SK-N-SH (cell line): ENCODE measurements around the gene UNC93A. TPM values are rescaled to one million over a fixed set of nuclear protein-coding genes. Genes with fewer than 3 reads are reported as not detected.

ENCODE experiments used
- CTCF ChIA-PET: fragments of 300-600, 350-600 bp; formaldehyde crosslinking; extraction: SDS; loops from one replicate; lab custom pipeline; 2021; lab: Yijun Ruan, JAX
- POLR2A ChIA-PET: fragments of 350-600 bp; sonication (Branson Sonifier 250); formaldehyde crosslinking; extraction: SDS; loops from one replicate; lab custom pipeline; 2020; ENCODE audit warnings: antibody characterized with exemption, inconsistent platforms; lab: Yijun Ruan, JAX
- DNase-seq: peaks from one replicate; pipeline ENCODE4 v3.0.0; 2012
- H2AFZ ChIP-seq: fragments of 200-600 bp; sonication (generic); 2 replicates; pipeline ENCODE4 v1.8.1; 2016; ENCODE audit warnings: antibody characterized with exemption, mild to moderate bottlenecking, low read depth
- H3F3A ChIP-seq: fragments of 200-600 bp; sonication (generic); replicated peaks from 2 replicates; pipeline ENCODE3; 2016; ENCODE audit warnings: antibody characterized with exemption, mild to moderate bottlenecking; ENCODE audit not compliant: insufficient read depth
- H3K27ac ChIP-seq, 2 experiments: fragments of 200-500 bp in 1 of 2; fragments of 200-600 bp in 1 of 2; sonication (Bioruptor generic) in 1 of 2; sonication (generic), shearing (Covaris generic) in 1 of 2; 2 replicates each; pipeline versions ENCODE4 v1.5.1 to v1.6.1; 2014 to 2016; ENCODE audit warnings: low read depth in 2 of 2, inconsistent platforms in 1 of 2, low read length in 1 of 2, mild to moderate bottlenecking in 1 of 2, mixed read lengths in 1 of 2
- H3K27me3 ChIP-seq: fragments of 200-600 bp; sonication (generic), shearing (Covaris generic); 2 replicates; pipeline ENCODE4 v1.6.1; 2016; ENCODE audit warnings: mixed run types; ENCODE audit not compliant: insufficient read depth
- H3K36me3 ChIP-seq, 2 experiments: fragments of 200-500 bp in 1 of 2; fragments of 200-600 bp in 1 of 2; sonication (Bioruptor generic) in 1 of 2; sonication (generic) in 1 of 2; replicated peaks in 1 of 2; 2 replicates each; pipeline versions ENCODE3 to v1.5.1; 2014 to 2016; ENCODE audit warnings: low read length in 1 of 2, mild to moderate bottlenecking in 1 of 2; ENCODE audit not compliant: insufficient read depth in 2 of 2, control insufficient read depth in 1 of 2
- H3K4me1 ChIP-seq, 2 experiments: fragments of 200-500 bp in 1 of 2; fragments of 200-600 bp in 1 of 2; sonication (Bioruptor generic) in 1 of 2; sonication (generic), shearing (Covaris generic) in 1 of 2; 2 replicates each; pipeline versions ENCODE4 v1.5.1 to v1.6.1; 2014 to 2016; ENCODE audit warnings: low read depth in 1 of 2, low read length in 1 of 2, mixed run types in 1 of 2; ENCODE audit not compliant: insufficient read depth in 2 of 2, control insufficient read depth in 1 of 2
- H3K4me2 ChIP-seq: fragments of 200-600 bp; sonication (generic), shearing (Covaris generic); 2 replicates; pipeline ENCODE4 v1.6.1; 2017; ENCODE audit warnings: mixed run types
- H3K4me3 ChIP-seq, 2 experiments: fragments of 200-500 bp in 1 of 2; fragments of 200-600 bp in 1 of 2; sonication (Bioruptor generic) in 1 of 2; sonication (generic), shearing (Covaris generic) in 1 of 2; 2 replicates each; pipeline versions ENCODE4 v1.5.1 to v1.8.1; 2014 to 2016; ENCODE audit warnings: low read depth in 2 of 2, inconsistent platforms in 1 of 2, low read length in 1 of 2, mild to moderate bottlenecking in 1 of 2, mixed read lengths in 1 of 2, moderate library complexity in 1 of 2
- H3K79me2 ChIP-seq: fragments of 200-600 bp; sonication (generic); 2 replicates; pipeline ENCODE4 v1.8.1; 2017; ENCODE audit warnings: mild to moderate bottlenecking; ENCODE audit not compliant: insufficient read depth
- H3K9ac ChIP-seq: fragments of 200-600 bp; sonication (generic); 2 replicates; pipeline ENCODE4 v1.6.1; 2017; ENCODE audit warnings: mixed run types
- H3K9me2 ChIP-seq: fragments of 200-600 bp; sonication (generic); 2 replicates; pipeline ENCODE4 v1.6.1; 2017; ENCODE audit warnings: mixed run types
- H3K9me3 ChIP-seq: fragments of 200-600 bp; sonication (generic); 2 replicates; pipeline ENCODE4 v1.6.1; 2017; ENCODE audit warnings: mixed run types, mild to moderate bottlenecking, moderate library complexity
- H4K20me1 ChIP-seq: fragments of 200-600 bp; sonication (generic); 2 replicates; pipeline ENCODE4 v1.6.1; 2017; ENCODE audit warnings: mild to moderate bottlenecking, mixed run types; ENCODE audit not compliant: insufficient read depth
- ELF1 ChIP-seq: IDR thresholded peaks from 2 replicates; pipeline ENCODE4 v1.4.0; 2012
- EP300 ChIP-seq, 2 experiments: IDR thresholded peaks; 2 replicates each; pipeline versions ENCODE4 v1.4.0 to v1.6.1; 2012; ENCODE audit warnings: borderline replicate concordance in 1 of 2, low read depth in 1 of 2, low read length in 1 of 2
- FOSL2 ChIP-seq: IDR thresholded peaks from 2 replicates; pipeline ENCODE4 v1.4.0; 2012; ENCODE audit warnings: low read depth, mild to moderate bottlenecking, moderate library complexity, borderline replicate concordance
- GATA2 ChIP-seq: sonication (generic); formaldehyde crosslinking; IDR thresholded peaks from 2 replicates; pipeline ENCODE4 v1.5.0; 2020; ENCODE audit warnings: mild to moderate bottlenecking, missing genetic modification reagents
- IRF3 ChIP-seq: fragments of 150-350 bp; IDR thresholded peaks from 2 replicates; pipeline ENCODE4 v1.6.1; 2016; ENCODE audit warnings: mild to moderate bottlenecking, low read depth, low read length
- JUND ChIP-seq: IDR thresholded peaks from 2 replicates; pipeline ENCODE4 v1.4.0; 2012
- MEF2A ChIP-seq: IDR thresholded peaks from 2 replicates; pipeline ENCODE4 v1.4.0; 2012; ENCODE audit warnings: low read depth, borderline replicate concordance
- MXI1 ChIP-seq: IDR thresholded peaks from 2 replicates; pipeline ENCODE4 v1.6.1; 2012; ENCODE audit warnings: mild to moderate bottlenecking, low read depth, low read length, improper control_type of control experiment
- NRF1 ChIP-seq: IDR thresholded peaks from 2 replicates; pipeline ENCODE4 v1.6.1; 2012; ENCODE audit warnings: low read depth, mild to moderate bottlenecking, low read length
- PBX3 ChIP-seq: IDR thresholded peaks from 2 replicates; pipeline ENCODE4; 2012
- POLR2AphosphoS5 ChIP-seq: IDR thresholded peaks from 2 replicates; pipeline ENCODE4 v1.6.1; 2012; ENCODE audit warnings: low read depth, low read length
- RAD21 ChIP-seq: IDR thresholded peaks from 2 replicates; pipeline ENCODE4 v1.6.1; 2012; ENCODE audit warnings: mild to moderate bottlenecking, low read length
- RCOR1 ChIP-seq: fragments of 150-350 bp; IDR thresholded peaks from 2 replicates; pipeline ENCODE4 v1.6.1; 2017; ENCODE audit warnings: antibody characterized with exemption, low read length
- REST ChIP-seq: IDR thresholded peaks from 2 replicates; pipeline ENCODE4 v1.6.1; 2012; ENCODE audit warnings: mild to moderate bottlenecking, low read depth, low read length, moderate library complexity
- RXRA ChIP-seq: IDR thresholded peaks from 2 replicates; pipeline ENCODE4 v1.4.0; 2012; ENCODE audit warnings: low read depth, mild to moderate bottlenecking, borderline replicate concordance
- SIN3A ChIP-seq: IDR thresholded peaks from 2 replicates; pipeline ENCODE4 v1.6.1; 2012; ENCODE audit warnings: low read depth, mild to moderate bottlenecking, low read length, moderate library complexity, borderline replicate concordance
- TAF1 ChIP-seq: IDR thresholded peaks from 2 replicates; pipeline ENCODE4 v1.6.1; 2012; ENCODE audit warnings: low read depth, mild to moderate bottlenecking, low read length, moderate library complexity, borderline replicate concordance
- TCF12 ChIP-seq: IDR thresholded peaks from 2 replicates; pipeline ENCODE4 v1.4.0; 2012
- WGBS: methylation state at CpG from one replicate; pipeline ENCODE4 v1.1.6; 2017; ENCODE audit warnings: low lambda C conversion rate; 5-methylcytosine and 5-hydroxymethylcytosine counted together
- polyA plus RNA-seq, 3 experiments: library from polyadenylated mRNA; depleted of rRNA; stranded (reverse); fragments of >200 nt; gene quantifications; 2 replicates each; pipeline ENCODE4 v1.2.3, GENCODE V29; 2012

The UNC93A gene
- polyA plus RNA-seq, 1 of the 3 experiments (the other 2 are of a cell fraction), result not detected

GRCh38 chr6:167272696-167273379, 18.3 kb upstream of the UNC93A start:
- Histone ChIP-seq H2AFZ (no peak overlapping the region), H3K4me2 (no peak overlapping the region), H3K4me3 (no peak overlapping the region), H3K36me3 (no peaks in the 10 kb centered on the region), H3K9me2 (no peaks in the 10 kb centered on the region), H3K27ac (no peak overlapping the region), H3K27me3 (no peaks in the 10 kb centered on the region), H3K4me1 (peaks cover 0 to 5% of the 10 kb centered on the region in 2 experiments; a peak in 1 of 4 replicates), H3F3A (no peaks in the 10 kb centered on the region), H4K20me1 (no peaks in the 10 kb centered on the region), H3K9me3 (no peaks in the 10 kb centered on the region), H3K9ac (no peak overlapping the region), H3K79me2 (no peaks in the 10 kb centered on the region)
- CTCF ChIA-PET, result no interaction called here
- POLR2A ChIA-PET, result no interaction called here
- TF ChIP-seq TAF1, result no peak
- 41% methylated on average over 11 of the region's 11 CpGs for WGBS
- DNase-seq, result no peak

GRCh38 chr6:167274270-167274669, 16.8 kb upstream of the UNC93A start:
- no peak for DNase-seq
- Histone ChIP-seq H3F3A (no peaks in the 10 kb centered on the region), H4K20me1 (no peaks in the 10 kb centered on the region), H3K4me1 (peaks cover 0 to 11% of the 10 kb centered on the region in 2 experiments; a peak in 2 of 4 replicates), H3K4me3 (no peak overlapping the region), H3K79me2 (no peaks in the 10 kb centered on the region), H3K9ac (no peak overlapping the region), H3K27me3 (no peaks in the 10 kb centered on the region), H3K9me3 (no peaks in the 10 kb centered on the region), H3K27ac (no peak overlapping the region), H2AFZ (no peak overlapping the region), H3K9me2 (no peaks in the 10 kb centered on the region), H3K36me3 (no peaks in the 10 kb centered on the region), H3K4me2 (no peak overlapping the region)
- 57% methylated on average over 6 of the region's 6 CpGs for WGBS
- TF ChIP-seq GATA2, result no peak
- no peak for TF ChIP-seq TCF12
- no peak for TF ChIP-seq RCOR1
- ChIA-PET CTCF (no interaction called here), POLR2A (no interaction called here)

GRCh38 chr6:167275001-167275400, 16.1 kb upstream of the UNC93A start:
- no peak overlapping the region for H3K9ac ChIP-seq
- DNase-seq, result no peak
- CTCF ChIA-PET, result interaction anchor here (1.1 kb wide), 1 partner anchor 632 kb away, joined by 3 read pairs; no protein-coding TSS in a partner anchor
- H3F3A ChIP-seq, result no peaks in the 10 kb centered on the region
- WGBS, result 22% methylated on average over 6 of the region's 8 CpGs
- no peaks in the 10 kb centered on the region for H3K9me2 ChIP-seq
- peaks cover 0 to 12% of the 10 kb centered on the region in 2 experiments; a peak in 2 of 4 replicates for H3K4me1 ChIP-seq
- H3K27me3 ChIP-seq, result no peaks in the 10 kb centered on the region
- H2AFZ ChIP-seq, result no peak overlapping the region
- H3K27ac ChIP-seq, result no peak overlapping the region
- no peaks in the 10 kb centered on the region for H3K9me3 ChIP-seq
- H3K4me2 ChIP-seq, result no peak overlapping the region
- H3K4me3 ChIP-seq, result no peak overlapping the region
- POLR2A ChIA-PET, result no interaction called here
- no peaks in the 10 kb centered on the region for H4K20me1 ChIP-seq
- H3K79me2 ChIP-seq, result no peaks in the 10 kb centered on the region
- no peaks in the 10 kb centered on the region for H3K36me3 ChIP-seq
- TF ChIP-seq POLR2AphosphoS5 (no peak), JUND (no peak), PBX3 (no peak), SIN3A (no peak), MEF2A (no peak), EP300 (IDR thresholded peaks at IDR 0.05; ENCODE audit: borderline replicate concordance in 1 of 2, low read depth in 1 of 2, low read length in 1 of 2) (no peak), RXRA (no peak), ELF1 (no peak), REST (no peak), MXI1 (no peak), IRF3 (no peak), NRF1 (no peak), RAD21 (no peak), TCF12 (no peak), FOSL2 (no peak)
